GM19467 (cell line): ENCODE measurements around the gene SEMA3C.

Source experiments
- ATAC-seq: cut with Tn5 transposase; IDR thresholded peaks from one replicate; pipeline ENCODE4 v1.9.1; 2021; ENCODE audit warnings: mild to moderate bottlenecking, moderate library complexity; ENCODE audit not compliant: unreplicated experiment

The SEMA3C gene

GRCh38 chr7:80783678-80784327 is 135.0 kb downstream of the SEMA3C start:
- no peak for ATAC-seq

- no peak for ATAC-seq
Measured at GRCh38 chr7:80783186-80783677, 135.6 kb downstream of the SEMA3C start.

GRCh38 chr7:80781561-80781979 is 137.3 kb downstream of the SEMA3C start:
- no peak for ATAC-seq

GRCh38 chr7:80781146-80781545 is 137.7 kb downstream of the SEMA3C start:
- no peak for ATAC-seq

- ATAC-seq, result no peak
Measured at GRCh38 chr7:80779456-80779855, 139.4 kb downstream of the SEMA3C start.

GRCh38 chr7:80775897-80776296 is 143.0 kb downstream of the SEMA3C start:
- no peak for ATAC-seq

- ATAC-seq, result no peak
Measured at GRCh38 chr7:80775482-80775881, 143.4 kb downstream of the SEMA3C start.

- no peak for ATAC-seq
Measured at GRCh38 chr7:80774843-80775242, 144.0 kb downstream of the SEMA3C start.

GRCh38 chr7:80773787-80774508 is 144.9 kb downstream of the SEMA3C start:
- ATAC-seq, result no peak

- ATAC-seq, result no peak
Measured at GRCh38 chr7:80772347-80772993, 146.4 kb downstream of the SEMA3C start.

- ATAC-seq, result no peak
Measured at GRCh38 chr7:80771523-80771922, 147.3 kb downstream of the SEMA3C start.

- ATAC-seq, result no peak
Measured at GRCh38 chr7:80770675-80771081, 148.2 kb downstream of the SEMA3C start.

- ATAC-seq, result no peak
Measured at GRCh38 chr7:80770061-80770460, 148.8 kb downstream of the SEMA3C start.

- no peak for ATAC-seq
Measured at GRCh38 chr7:80768756-80769155, 150.1 kb downstream of the SEMA3C start.

- no peak for ATAC-seq
Measured at GRCh38 chr7:80767654-80768053, 151.2 kb downstream of the SEMA3C start.

GRCh38 chr7:80766724-80767123 is 152.1 kb downstream of the SEMA3C start:
- ATAC-seq, result no peak

GRCh38 chr7:80764132-80764531 is 154.7 kb downstream of the SEMA3C start:
- ATAC-seq, result no peak

GRCh38 chr7:80763704-80764103 is 155.1 kb downstream of the SEMA3C start:
- no peak for ATAC-seq

- no peak for ATAC-seq
Measured at GRCh38 chr7:80763289-80763688, 155.6 kb downstream of the SEMA3C start.

GRCh38 chr7:80760292-80760691 is 158.6 kb downstream of the SEMA3C start:
- no peak for ATAC-seq

- no peak for ATAC-seq
Measured at GRCh38 chr7:80752954-80753690, 165.7 kb downstream of the SEMA3C start.
